WTC11 (cell line): Measurements from ENCODE around the gene RARB. TPM values are rescaled to one million over a fixed set of nuclear protein-coding genes. Genes with fewer than 3 reads are reported as not detected.

Experiments
- ATAC-seq: fragments of 200-7000 bp; cut with Tn5 transposase; 2 replicates; pipeline ENCODE4 v1.10.0; 2021; ENCODE audit warnings: mild to moderate bottlenecking, moderate library complexity
- CTCF ChIA-PET: fragments of 300-600 bp; sonication (Branson Sonifier 250); formaldehyde crosslinking; loops from one replicate; lab custom pipeline; 2021; ENCODE audit warnings: antibody characterized with exemption; lab: Charles Lee
- POLR2A ChIA-PET: fragments of 350-600 bp; sonication (Branson Sonifier 250); formaldehyde crosslinking; loops from one replicate; lab custom pipeline; 2021; ENCODE audit warnings: antibody characterized with exemption; lab: Charles Lee
- DNase-seq: peaks from one replicate; pipeline ENCODE4 v3.0.0; 2021; ENCODE audit warnings: low spot score
- H3K27ac Mint-ChIP-seq: 2 replicates; pipeline ENCODE4 v1.8.0; 2021; ENCODE audit warnings: mixed read lengths
- H3K27me3 Mint-ChIP-seq: 2 replicates; pipeline ENCODE4 v1.8.0; 2021; ENCODE audit warnings: low read depth, mild to moderate bottlenecking, moderate library complexity, mixed read lengths
- H3K36me3 Mint-ChIP-seq: 2 replicates; pipeline ENCODE4 v1.8.0; 2021; ENCODE audit warnings: mixed read lengths
- H3K4me1 Mint-ChIP-seq: 2 replicates; pipeline ENCODE4 v1.8.0; 2022; ENCODE audit warnings: mixed read lengths
- H3K4me3 Mint-ChIP-seq: 2 replicates; pipeline ENCODE4 v1.8.0; 2021; ENCODE audit warnings: mild to moderate bottlenecking, moderate library complexity, mixed read lengths
- H3K9me3 Mint-ChIP-seq: 2 replicates; pipeline ENCODE4 v1.8.0; 2021; ENCODE audit warnings: mixed read lengths
- CBFB ChIP-seq: sonication (generic); formaldehyde crosslinking; IDR thresholded peaks from 2 replicates; pipeline ENCODE4 v1.8.1; 2022; ENCODE audit warnings: mild to moderate bottlenecking, low read depth, missing genetic modification reagents
- FOXK1 ChIP-seq: sonication (generic); formaldehyde crosslinking; IDR thresholded peaks from 2 replicates; pipeline ENCODE4 v1.8.0; 2022; ENCODE audit warnings: mild to moderate bottlenecking, moderate library complexity, missing genetic modification reagents
- JUN ChIP-seq: sonication (generic); formaldehyde crosslinking; IDR thresholded peaks from 2 replicates; pipeline ENCODE4 v1.8.0; 2023; ENCODE audit warnings: mild to moderate bottlenecking, missing genetic modification reagents
- NFYB ChIP-seq: sonication (generic); formaldehyde crosslinking; conservative IDR thresholded peaks from 2 replicates; pipeline ENCODE4 v1.8.0; 2022; ENCODE audit warnings: low read depth, missing genetic modification reagents
- NR1H2 ChIP-seq: sonication (generic); formaldehyde crosslinking; IDR thresholded peaks from 2 replicates; pipeline ENCODE4 v1.9.0; 2021; ENCODE audit warnings: mild to moderate bottlenecking, moderate library complexity, missing genetic modification reagents
- PRRX2 ChIP-seq: fragments of 250-450 bp; sonication (Bioruptor Pico); IDR thresholded peaks from 2 replicates; pipeline ENCODE4 v1.8.0; 2021; ENCODE audit warnings: mild to moderate bottlenecking
- RORB ChIP-seq: fragments of 250-450 bp; sonication (Bioruptor Pico); IDR thresholded peaks from 2 replicates; pipeline ENCODE4 v1.9.0; 2021; ENCODE audit warnings: mild to moderate bottlenecking
- SMAD3 ChIP-seq: sonication (generic); formaldehyde crosslinking; IDR thresholded peaks from 2 replicates; pipeline ENCODE4 v1.8.0; 2022; ENCODE audit warnings: missing genetic modification reagents, mild to moderate bottlenecking, borderline replicate concordance
- TEAD4 ChIP-seq: sonication (generic); formaldehyde crosslinking; IDR thresholded peaks from 2 replicates; pipeline ENCODE4 v1.8.0; 2022; ENCODE audit warnings: mild to moderate bottlenecking, missing genetic modification reagents
- ZBTB21 ChIP-seq: sonication (generic); formaldehyde crosslinking; IDR thresholded peaks from 2 replicates; pipeline ENCODE4 v1.8.1; 2023; ENCODE audit warnings: mild to moderate bottlenecking, missing genetic modification reagents, borderline replicate concordance
- total RNA-seq: library from RNA; stranded (reverse); gene quantifications from 3 replicates; pipeline ENCODE4 v1.2.3, GENCODE V29; 2021
- TF ChIP-seq, protein P1 (sequence below): sonication (generic); formaldehyde crosslinking; IDR thresholded peaks from 2 replicates; pipeline ENCODE4 v1.8.0; 2022; ENCODE audit warnings: missing genetic modification reagents
- TF ChIP-seq, protein P2 (sequence below): sonication (generic); formaldehyde crosslinking; IDR thresholded peaks from 2 replicates; pipeline ENCODE4 v1.8.1; 2023; ENCODE audit warnings: mild to moderate bottlenecking, missing genetic modification reagents, moderate library complexity
- TF ChIP-seq, protein P3 (sequence below): fragments of 250-450 bp; sonication (Bioruptor Pico); IDR thresholded peaks from 2 replicates; pipeline ENCODE4 v1.9.0; 2021; ENCODE audit warnings: moderate library complexity, mild to moderate bottlenecking, inconsistent platforms, borderline replicate concordance
- TF ChIP-seq, protein P4 (sequence below): fragments of 250-450 bp; sonication (Bioruptor Pico); IDR thresholded peaks from 2 replicates; pipeline ENCODE4 v1.8.0; 2021; ENCODE audit warnings: mild to moderate bottlenecking
- TF ChIP-seq, protein P5 (sequence below): sonication (generic); formaldehyde crosslinking; IDR thresholded peaks from 2 replicates; pipeline ENCODE4 v1.8.0; 2022; ENCODE audit warnings: mild to moderate bottlenecking, missing genetic modification reagents
- TF ChIP-seq, protein P6 (sequence below): fragments of 250-450 bp; sonication (Bioruptor Pico); IDR thresholded peaks from 2 replicates; pipeline ENCODE4 v2.1.2; 2022; ENCODE audit warnings: mild to moderate bottlenecking, moderate library complexity
- TF ChIP-seq, protein P7 (sequence below): sonication (generic); formaldehyde crosslinking; IDR thresholded peaks from 2 replicates; pipeline ENCODE4 v1.8.0; 2022; ENCODE audit warnings: mild to moderate bottlenecking, missing genetic modification reagents
- TF ChIP-seq, protein P8 (sequence below): sonication (generic); formaldehyde crosslinking; IDR thresholded peaks from 2 replicates; pipeline ENCODE4 v1.8.1; 2023; ENCODE audit warnings: mild to moderate bottlenecking, moderate library complexity, missing genetic modification reagents

Gene RARB
- total RNA-seq, 1 experiment from 2014 or later = not detected

DNA sequence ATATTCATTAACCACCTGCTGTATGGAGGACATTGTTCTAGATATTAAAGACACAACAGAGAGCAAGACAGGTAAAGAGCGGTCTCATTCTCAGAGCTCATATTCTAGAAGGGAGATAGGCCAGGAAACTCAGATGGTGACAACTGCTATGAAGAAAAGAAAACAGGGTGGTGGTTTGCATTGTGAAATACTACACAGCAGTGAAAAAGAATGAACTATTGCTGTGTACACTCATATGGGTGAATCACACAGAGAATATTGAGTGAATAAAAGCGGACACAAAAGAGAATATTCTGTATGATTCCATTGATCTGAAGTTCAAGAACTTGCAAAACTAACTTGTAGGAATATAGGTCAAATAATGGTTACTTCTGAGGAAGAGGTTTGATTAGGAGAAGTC is 159.9 kb downstream of the RARB start:
- H3K4me1 Mint-ChIP-seq = peaks cover 3% of the 10 kb centered on the region; the same call in 1 of the 2 replicates
- no peak overlapping the region for H3K27ac Mint-ChIP-seq
- ATAC-seq (no peak), DNase-seq (no peak)
- TF ChIP-seq NFYB (CRISPR knock-in tag) (no peak), ZBTB21 (CRISPR knock-in tag) (no peak), JUN (CRISPR knock-in tag) (no peak)
- TF ChIP-seq, protein P1, sequence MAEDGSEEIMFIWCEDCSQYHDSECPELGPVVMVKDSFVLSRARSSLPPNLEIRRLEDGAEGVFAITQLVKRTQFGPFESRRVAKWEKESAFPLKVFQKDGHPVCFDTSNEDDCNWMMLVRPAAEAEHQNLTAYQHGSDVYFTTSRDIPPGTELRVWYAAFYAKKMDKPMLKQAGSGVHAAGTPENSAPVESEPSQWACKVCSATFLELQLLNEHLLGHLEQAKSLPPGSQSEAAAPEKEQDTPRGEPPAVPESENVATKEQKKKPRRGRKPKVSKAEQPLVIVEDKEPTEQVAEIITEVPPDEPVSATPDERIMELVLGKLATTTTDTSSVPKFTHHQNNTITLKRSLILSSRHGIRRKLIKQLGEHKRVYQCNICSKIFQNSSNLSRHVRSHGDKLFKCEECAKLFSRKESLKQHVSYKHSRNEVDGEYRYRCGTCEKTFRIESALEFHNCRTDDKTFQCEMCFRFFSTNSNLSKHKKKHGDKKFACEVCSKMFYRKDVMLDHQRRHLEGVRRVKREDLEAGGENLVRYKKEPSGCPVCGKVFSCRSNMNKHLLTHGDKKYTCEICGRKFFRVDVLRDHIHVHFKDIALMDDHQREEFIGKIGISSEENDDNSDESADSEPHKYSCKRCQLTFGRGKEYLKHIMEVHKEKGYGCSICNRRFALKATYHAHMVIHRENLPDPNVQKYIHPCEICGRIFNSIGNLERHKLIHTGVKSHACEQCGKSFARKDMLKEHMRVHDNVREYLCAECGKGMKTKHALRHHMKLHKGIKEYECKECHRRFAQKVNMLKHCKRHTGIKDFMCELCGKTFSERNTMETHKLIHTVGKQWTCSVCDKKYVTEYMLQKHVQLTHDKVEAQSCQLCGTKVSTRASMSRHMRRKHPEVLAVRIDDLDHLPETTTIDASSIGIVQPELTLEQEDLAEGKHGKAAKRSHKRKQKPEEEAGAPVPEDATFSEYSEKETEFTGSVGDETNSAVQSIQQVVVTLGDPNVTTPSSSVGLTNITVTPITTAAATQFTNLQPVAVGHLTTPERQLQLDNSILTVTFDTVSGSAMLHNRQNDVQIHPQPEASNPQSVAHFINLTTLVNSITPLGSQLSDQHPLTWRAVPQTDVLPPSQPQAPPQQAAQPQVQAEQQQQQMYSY (CRISPR knock-in tag) = no peak
- TF ChIP-seq, protein P2, sequence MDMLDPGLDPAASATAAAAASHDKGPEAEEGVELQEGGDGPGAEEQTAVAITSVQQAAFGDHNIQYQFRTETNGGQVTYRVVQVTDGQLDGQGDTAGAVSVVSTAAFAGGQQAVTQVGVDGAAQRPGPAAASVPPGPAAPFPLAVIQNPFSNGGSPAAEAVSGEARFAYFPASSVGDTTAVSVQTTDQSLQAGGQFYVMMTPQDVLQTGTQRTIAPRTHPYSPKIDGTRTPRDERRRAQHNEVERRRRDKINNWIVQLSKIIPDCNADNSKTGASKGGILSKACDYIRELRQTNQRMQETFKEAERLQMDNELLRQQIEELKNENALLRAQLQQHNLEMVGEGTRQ (CRISPR knock-in tag) = no peak
- H3K4me3 Mint-ChIP-seq = no peak overlapping the region
- POLR2A ChIA-PET = no interaction called here
- CTCF ChIA-PET = interaction anchor here (1.0 to 1.4 kb wide), 2 partner anchors 19 to 814 kb away, joined by 3 to 4 read pairs; no protein-coding TSS in a partner anchor
- H3K27me3 Mint-ChIP-seq = no peaks in the 10 kb centered on the region
- H3K9me3 Mint-ChIP-seq = peaks cover 10% of the 10 kb centered on the region
- H3K36me3 Mint-ChIP-seq = no peaks in the 10 kb centered on the region

DNA sequence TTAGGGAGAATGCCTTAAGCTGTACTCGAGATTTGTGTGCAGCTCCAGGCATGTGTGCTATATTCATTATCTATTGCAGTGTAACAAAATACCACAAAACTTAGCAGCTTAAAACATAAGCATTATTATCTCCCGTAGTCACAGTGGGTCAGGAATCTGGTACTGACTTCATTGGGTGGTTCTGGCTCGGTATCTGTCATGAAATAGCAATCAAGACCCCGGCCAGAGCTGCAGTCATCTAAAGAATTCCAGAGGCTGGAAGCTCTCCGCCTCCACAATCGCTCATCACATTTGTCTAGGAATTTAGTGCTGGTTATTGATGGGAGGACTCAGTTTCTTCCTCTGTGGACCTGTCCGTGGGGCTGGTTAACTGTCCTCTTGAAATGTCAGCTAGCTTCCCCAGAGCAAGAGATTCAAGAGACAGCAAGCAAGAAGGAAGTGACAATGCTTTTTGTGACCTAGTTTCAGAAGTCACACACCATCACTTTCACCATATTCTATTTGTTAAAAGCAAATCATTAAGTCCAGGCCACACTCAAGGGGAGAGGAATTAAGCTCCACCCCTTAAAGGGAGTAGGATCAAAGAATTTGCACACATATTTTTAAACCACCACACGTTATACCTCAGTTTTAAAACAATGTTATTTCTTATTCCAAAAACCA is 160.5 kb downstream of the RARB start:
- no peak for ATAC-seq
- CTCF ChIA-PET = no interaction called here
- POLR2A ChIA-PET = no interaction called here

More for the DNA sequence above, 160.5 kb downstream of the RARB start:
- Mint-ChIP-seq H3K27ac (no peak overlapping the region), H3K36me3 (no peaks in the 10 kb centered on the region), H3K4me3 (no peak overlapping the region), H3K9me3 (peaks cover 10% of the 10 kb centered on the region), H3K27me3 (no peaks in the 10 kb centered on the region), H3K4me1 (peaks cover 6% of the 10 kb centered on the region)
- DNase-seq = no peak
- TF ChIP-seq SMAD3 (CRISPR knock-in tag) (no peak), NR1H2 (CRISPR knock-in tag) (no peak), PRRX2 (CRISPR knock-in tag) (no peak), RORB (CRISPR knock-in tag) (no peak), FOXK1 (CRISPR knock-in tag) (no peak), TEAD4 (no peak), CBFB (no peak)
- TF ChIP-seq, protein P3, sequence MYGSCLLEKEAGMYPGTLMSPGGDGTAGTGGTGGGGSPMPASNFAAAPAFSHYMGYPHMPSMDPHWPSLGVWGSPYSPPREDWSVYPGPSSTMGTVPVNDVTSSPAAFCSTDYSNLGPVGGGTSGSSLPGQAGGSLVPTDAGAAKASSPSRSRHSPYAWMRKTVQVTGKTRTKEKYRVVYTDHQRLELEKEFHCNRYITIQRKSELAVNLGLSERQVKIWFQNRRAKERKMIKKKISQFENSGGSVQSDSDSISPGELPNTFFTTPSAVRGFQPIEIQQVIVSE = no peak
- TF ChIP-seq, protein P4, sequence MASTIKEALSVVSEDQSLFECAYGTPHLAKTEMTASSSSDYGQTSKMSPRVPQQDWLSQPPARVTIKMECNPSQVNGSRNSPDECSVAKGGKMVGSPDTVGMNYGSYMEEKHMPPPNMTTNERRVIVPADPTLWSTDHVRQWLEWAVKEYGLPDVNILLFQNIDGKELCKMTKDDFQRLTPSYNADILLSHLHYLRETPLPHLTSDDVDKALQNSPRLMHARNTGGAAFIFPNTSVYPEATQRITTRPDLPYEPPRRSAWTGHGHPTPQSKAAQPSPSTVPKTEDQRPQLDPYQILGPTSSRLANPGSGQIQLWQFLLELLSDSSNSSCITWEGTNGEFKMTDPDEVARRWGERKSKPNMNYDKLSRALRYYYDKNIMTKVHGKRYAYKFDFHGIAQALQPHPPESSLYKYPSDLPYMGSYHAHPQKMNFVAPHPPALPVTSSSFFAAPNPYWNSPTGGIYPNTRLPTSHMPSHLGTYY (CRISPR knock-in tag) = no peak
- TF ChIP-seq, protein P5, sequence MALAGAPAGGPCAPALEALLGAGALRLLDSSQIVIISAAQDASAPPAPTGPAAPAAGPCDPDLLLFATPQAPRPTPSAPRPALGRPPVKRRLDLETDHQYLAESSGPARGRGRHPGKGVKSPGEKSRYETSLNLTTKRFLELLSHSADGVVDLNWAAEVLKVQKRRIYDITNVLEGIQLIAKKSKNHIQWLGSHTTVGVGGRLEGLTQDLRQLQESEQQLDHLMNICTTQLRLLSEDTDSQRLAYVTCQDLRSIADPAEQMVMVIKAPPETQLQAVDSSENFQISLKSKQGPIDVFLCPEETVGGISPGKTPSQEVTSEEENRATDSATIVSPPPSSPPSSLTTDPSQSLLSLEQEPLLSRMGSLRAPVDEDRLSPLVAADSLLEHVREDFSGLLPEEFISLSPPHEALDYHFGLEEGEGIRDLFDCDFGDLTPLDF (CRISPR knock-in tag) = no peak
- TF ChIP-seq, protein P6, sequence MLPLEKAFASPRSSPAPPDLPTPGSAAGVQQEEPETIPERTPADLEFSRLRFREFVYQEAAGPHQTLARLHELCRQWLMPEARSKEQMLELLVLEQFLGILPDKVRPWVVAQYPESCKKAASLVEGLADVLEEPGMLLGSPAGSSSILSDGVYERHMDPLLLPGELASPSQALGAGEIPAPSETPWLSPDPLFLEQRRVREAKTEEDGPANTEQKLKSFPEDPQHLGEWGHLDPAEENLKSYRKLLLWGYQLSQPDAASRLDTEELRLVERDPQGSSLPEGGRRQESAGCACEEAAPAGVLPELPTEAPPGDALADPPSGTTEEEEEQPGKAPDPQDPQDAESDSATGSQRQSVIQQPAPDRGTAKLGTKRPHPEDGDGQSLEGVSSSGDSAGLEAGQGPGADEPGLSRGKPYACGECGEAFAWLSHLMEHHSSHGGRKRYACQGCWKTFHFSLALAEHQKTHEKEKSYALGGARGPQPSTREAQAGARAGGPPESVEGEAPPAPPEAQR (CRISPR knock-in tag) = no peak
- TF ChIP-seq, protein P7, sequence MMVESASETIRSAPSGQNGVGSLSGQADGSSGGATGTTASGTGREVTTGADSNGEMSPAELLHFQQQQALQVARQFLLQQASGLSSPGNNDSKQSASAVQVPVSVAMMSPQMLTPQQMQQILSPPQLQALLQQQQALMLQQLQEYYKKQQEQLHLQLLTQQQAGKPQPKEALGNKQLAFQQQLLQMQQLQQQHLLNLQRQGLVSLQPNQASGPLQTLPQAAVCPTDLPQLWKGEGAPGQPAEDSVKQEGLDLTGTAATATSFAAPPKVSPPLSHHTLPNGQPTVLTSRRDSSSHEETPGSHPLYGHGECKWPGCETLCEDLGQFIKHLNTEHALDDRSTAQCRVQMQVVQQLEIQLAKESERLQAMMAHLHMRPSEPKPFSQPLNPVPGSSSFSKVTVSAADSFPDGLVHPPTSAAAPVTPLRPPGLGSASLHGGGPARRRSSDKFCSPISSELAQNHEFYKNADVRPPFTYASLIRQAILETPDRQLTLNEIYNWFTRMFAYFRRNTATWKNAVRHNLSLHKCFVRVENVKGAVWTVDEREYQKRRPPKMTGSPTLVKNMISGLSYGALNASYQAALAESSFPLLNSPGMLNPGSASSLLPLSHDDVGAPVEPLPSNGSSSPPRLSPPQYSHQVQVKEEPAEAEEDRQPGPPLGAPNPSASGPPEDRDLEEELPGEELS = no peak
- TF ChIP-seq, protein P8, sequence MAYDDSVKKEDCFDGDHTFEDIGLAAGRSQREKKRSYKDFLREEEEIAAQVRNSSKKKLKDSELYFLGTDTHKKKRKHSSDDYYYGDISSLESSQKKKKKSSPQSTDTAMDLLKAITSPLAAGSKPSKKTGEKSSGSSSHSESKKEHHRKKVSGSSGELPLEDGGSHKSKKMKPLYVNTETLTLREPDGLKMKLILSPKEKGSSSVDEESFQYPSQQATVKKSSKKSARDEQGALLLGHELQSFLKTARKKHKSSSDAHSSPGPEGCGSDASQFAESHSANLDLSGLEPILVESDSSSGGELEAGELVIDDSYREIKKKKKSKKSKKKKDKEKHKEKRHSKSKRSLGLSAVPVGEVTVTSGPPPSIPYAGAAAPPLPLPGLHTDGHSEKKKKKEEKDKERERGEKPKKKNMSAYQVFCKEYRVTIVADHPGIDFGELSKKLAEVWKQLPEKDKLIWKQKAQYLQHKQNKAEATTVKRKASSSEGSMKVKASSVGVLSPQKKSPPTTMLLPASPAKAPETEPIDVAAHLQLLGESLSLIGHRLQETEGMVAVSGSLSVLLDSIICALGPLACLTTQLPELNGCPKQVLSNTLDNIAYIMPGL (CRISPR knock-in tag) = no peak
